Dermis microvascular lymphatic vessel endothelial cell (primary cell): ENCODE data around the gene CNTNAP5. TPM values are rescaled to one million over a fixed set of nuclear protein-coding genes. Genes with fewer than 3 reads are reported as not detected.

Experiments used
- DNase-seq, 2 donors: peaks; one replicate each; pipeline versions ENCODE4 v3.0.0 to v3.0.0-alpha.2; 2010; ENCODE audit warnings: low read depth in 2 of 2
- total RNA-seq: library from RNA; depleted of rRNA; stranded (reverse); fragments of >200 nt; gene quantifications from 2 replicates; pipeline ENCODE4 v1.2.1, GENCODE V29; 2014

Gene CNTNAP5
- total RNA-seq, 1 donor from 2014 or later, result not detected

GRCh38 chr2:124607679-124608078 lies 582.6 kb downstream of the CNTNAP5 start:
- no peak for DNase-seq

GRCh38 chr2:124609667-124610066 lies 584.6 kb downstream of the CNTNAP5 start:
- no peak for DNase-seq

- no peak for DNase-seq
Measured at GRCh38 chr2:124610141-124610540, 585.1 kb downstream of the CNTNAP5 start.

- DNase-seq, result no peak
Measured at GRCh38 chr2:124610866-124611265, 585.8 kb downstream of the CNTNAP5 start.

GRCh38 chr2:124623560-124623959 lies 598.5 kb downstream of the CNTNAP5 start:
- DNase-seq, result no peak

GRCh38 chr2:124625561-124625960 lies 600.5 kb downstream of the CNTNAP5 start:
- DNase-seq, result no peak

GRCh38 chr2:124626993-124627392 lies 601.9 kb downstream of the CNTNAP5 start:
- no peak for DNase-seq

GRCh38 chr2:124633812-124634211 lies 608.7 kb downstream of the CNTNAP5 start:
- no peak for DNase-seq

- DNase-seq, result no peak
Measured at GRCh38 chr2:124639524-124639923, 614.4 kb downstream of the CNTNAP5 start.

- no peak for DNase-seq
Measured at GRCh38 chr2:124640221-124640750, 615.2 kb downstream of the CNTNAP5 start.

- no peak for DNase-seq
Measured at GRCh38 chr2:124646166-124646815, 621.2 kb downstream of the CNTNAP5 start.

- no peak for DNase-seq
Measured at GRCh38 chr2:124647245-124647644, 622.2 kb downstream of the CNTNAP5 start.

GRCh38 chr2:124647663-124648062 lies 622.6 kb downstream of the CNTNAP5 start:
- no peak for DNase-seq

GRCh38 chr2:124649001-124649400 lies 623.9 kb downstream of the CNTNAP5 start:
- no peak for DNase-seq

GRCh38 chr2:124652099-124652498 lies 627.0 kb downstream of the CNTNAP5 start:
- no peak for DNase-seq

GRCh38 chr2:124658373-124658772 lies 633.3 kb downstream of the CNTNAP5 start:
- DNase-seq, result no peak

- DNase-seq, result no peak
Measured at GRCh38 chr2:124661558-124661957, 636.5 kb downstream of the CNTNAP5 start.

GRCh38 chr2:124662946-124663644 lies 638.0 kb downstream of the CNTNAP5 start:
- DNase-seq, result no peak

- no peak for DNase-seq
Measured at GRCh38 chr2:124663645-124663997, 638.5 kb downstream of the CNTNAP5 start.

GRCh38 chr2:124664363-124664762 lies 639.3 kb downstream of the CNTNAP5 start:
- no peak for DNase-seq

- no peak for DNase-seq
Measured at GRCh38 chr2:124666976-124667375, 641.9 kb downstream of the CNTNAP5 start.

GRCh38 chr2:124668161-124668560 lies 643.1 kb downstream of the CNTNAP5 start:
- DNase-seq, result no peak

GRCh38 chr2:124670187-124670586 lies 645.1 kb downstream of the CNTNAP5 start:
- DNase-seq, result no peak
